Measurements from ENCODE around the gene SEZ6. TPM values are rescaled to one million over a fixed set of nuclear protein-coding genes. Genes with fewer than 3 reads are reported as not detected.

The SEZ6 gene
- total RNA-seq, 1 donor from 2014 or later: 0.72 TPM

DNA sequence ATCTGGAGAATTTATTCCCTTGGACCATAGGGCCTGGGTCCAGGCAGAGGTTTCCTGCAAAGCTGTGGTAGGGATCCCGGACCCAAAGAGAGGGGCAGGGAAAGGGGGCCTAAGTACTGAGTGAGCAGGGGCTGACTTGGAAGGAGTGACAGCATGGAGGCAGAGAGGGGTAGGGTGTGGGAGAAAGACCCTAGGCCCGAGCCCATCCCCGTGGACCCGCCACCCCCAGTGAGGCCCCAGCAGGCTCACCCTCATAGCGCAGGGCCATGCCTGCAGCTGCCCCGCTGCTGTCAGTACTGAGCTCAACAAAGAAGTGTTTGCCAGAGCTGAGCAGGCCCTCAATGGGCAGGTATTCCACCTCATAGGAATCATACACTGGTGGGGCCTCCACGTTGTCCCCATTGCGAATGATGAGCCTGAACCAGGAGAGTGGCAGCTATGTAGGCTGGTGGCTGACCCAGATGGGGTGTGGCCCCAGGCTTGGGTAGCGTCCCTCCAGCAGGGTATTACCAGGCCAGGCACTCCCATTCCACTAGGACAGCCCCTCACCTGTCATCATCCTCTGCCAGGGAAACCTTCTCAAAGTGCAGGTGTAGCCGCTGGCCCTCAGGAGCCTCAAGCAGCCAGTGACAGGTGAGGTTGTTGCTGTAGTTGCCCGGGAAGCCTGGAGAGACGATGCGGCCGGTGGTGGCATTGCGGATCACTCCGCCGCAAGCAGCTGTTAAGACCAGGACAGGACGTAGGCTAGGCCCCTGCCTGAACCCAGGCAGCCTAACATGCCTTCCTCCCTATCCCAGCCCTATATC lies 45.4 kb downstream of the SEZ6 start:
- Mint-ChIP-seq H3K27me3 (ENCODE audit: low read depth) (peaks cover 1% of the 10 kb centered on the region), H3K4me1 (no peaks in the 10 kb centered on the region), H3K9me3 (no peaks in the 10 kb centered on the region), H3K4me3 (no peak overlapping the region), H3K27ac (ENCODE audit: unreplicated experiment) (no peak overlapping the region), H3K36me3 (ENCODE audit: low read depth) (no peaks in the 10 kb centered on the region)
- TF ChIP-seq, protein P1, sequence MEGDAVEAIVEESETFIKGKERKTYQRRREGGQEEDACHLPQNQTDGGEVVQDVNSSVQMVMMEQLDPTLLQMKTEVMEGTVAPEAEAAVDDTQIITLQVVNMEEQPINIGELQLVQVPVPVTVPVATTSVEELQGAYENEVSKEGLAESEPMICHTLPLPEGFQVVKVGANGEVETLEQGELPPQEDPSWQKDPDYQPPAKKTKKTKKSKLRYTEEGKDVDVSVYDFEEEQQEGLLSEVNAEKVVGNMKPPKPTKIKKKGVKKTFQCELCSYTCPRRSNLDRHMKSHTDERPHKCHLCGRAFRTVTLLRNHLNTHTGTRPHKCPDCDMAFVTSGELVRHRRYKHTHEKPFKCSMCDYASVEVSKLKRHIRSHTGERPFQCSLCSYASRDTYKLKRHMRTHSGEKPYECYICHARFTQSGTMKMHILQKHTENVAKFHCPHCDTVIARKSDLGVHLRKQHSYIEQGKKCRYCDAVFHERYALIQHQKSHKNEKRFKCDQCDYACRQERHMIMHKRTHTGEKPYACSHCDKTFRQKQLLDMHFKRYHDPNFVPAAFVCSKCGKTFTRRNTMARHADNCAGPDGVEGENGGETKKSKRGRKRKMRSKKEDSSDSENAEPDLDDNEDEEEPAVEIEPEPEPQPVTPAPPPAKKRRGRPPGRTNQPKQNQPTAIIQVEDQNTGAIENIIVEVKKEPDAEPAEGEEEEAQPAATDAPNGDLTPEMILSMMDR (conservative IDR thresholded peaks at IDR 0.05): no peak
- DNase-seq (ENCODE audit: low read depth, low spot score): no peak

DNA sequence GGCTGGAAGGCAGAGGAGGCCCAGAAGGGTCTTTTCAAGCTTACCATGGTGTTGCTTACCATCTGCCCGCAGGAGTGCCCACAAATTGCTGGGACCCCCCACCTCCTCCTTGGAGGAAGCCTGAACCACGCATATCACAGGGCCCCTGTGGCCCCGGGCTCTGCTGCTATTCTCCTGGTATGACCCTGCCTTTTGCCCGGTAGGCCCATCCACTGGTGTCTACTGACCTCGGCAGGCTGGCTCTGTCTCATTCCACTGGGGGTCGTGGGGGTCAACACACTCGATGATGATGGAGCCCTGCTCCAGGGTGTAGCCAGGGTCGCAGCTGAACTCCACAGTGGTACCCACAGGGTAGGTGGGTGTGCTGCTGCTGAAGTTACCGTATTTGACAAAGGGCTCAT lies 46.4 kb downstream of the SEZ6 start:
- H3K27me3 Mint-ChIP-seq (ENCODE audit: low read depth): no peaks in the 10 kb centered on the region
- no peaks in the 10 kb centered on the region for H3K9me3 Mint-ChIP-seq
- DNase-seq (ENCODE audit: low read depth, low spot score): no peak

DNA sequence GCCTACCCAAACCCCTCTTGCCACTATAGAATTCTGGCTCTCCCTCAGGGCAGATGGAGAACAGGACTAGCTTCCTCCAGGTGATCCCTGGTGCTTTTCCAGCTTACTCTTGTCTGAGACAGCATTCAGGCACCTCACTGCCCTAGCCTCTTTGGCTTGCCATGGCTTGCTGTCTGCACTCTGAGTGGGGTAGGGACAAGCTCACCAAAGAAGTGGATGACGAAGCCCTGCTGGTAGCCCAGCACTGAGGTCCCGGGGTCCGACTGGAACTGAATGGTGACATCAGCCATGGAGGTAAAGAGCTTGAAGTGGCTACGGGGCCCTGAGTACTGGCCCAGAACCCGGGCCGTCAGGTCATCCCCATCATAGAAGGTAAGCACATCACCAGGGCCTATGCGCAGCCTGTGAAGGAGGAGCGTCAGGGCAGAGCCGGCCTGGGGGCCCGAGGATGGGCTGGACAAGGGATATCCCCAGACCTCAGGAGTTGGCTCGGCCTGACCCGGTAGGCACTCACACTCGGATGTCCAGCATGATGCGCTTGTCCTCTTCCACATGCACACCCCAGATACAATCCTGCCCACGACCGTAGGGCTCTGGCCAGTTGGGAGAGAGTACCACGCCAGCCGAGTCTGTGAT lies 46.9 kb downstream of the SEZ6 start:
- H3K4me3 Mint-ChIP-seq: no peak overlapping the region
- H3K27me3 Mint-ChIP-seq (ENCODE audit: low read depth): no peaks in the 10 kb centered on the region
- no peaks in the 10 kb centered on the region for H3K9me3 Mint-ChIP-seq
- H3K4me1 Mint-ChIP-seq: no peaks in the 10 kb centered on the region
- no peaks in the 10 kb centered on the region for H3K36me3 Mint-ChIP-seq (ENCODE audit: low read depth)
- no peak for DNase-seq (ENCODE audit: low read depth, low spot score)
- TF ChIP-seq, protein P1 (conservative IDR thresholded peaks at IDR 0.05): no peak
- no peak overlapping the region for H3K27ac Mint-ChIP-seq (ENCODE audit: unreplicated experiment)

More for the DNA sequence above, 46.4 kb downstream of the SEZ6 start:
- no peak overlapping the region for H3K4me3 Mint-ChIP-seq
- TF ChIP-seq, protein P1 (conservative IDR thresholded peaks at IDR 0.05): no peak
- no peak overlapping the region for H3K27ac Mint-ChIP-seq (ENCODE audit: unreplicated experiment)
- no peaks in the 10 kb centered on the region for H3K36me3 Mint-ChIP-seq (ENCODE audit: low read depth)
- H3K4me1 Mint-ChIP-seq: no peaks in the 10 kb centered on the region

DNA sequence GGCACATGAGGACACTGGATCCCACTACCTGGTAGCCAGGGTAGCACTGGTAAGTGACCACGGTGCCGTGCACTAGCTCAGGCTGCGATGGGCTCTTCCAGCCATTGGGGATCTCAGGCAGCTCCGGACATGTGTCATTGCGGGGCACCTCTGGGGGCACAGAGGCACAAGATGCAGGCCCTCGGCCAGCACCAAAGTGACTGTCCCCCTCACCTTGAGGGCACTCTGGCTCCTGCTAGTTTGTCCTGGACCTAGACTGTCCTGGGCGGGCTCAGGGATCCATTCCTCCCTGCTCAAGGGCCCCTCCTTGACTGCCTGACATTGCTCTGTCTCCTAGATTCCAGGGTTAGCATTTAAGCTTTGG lies 47.9 kb downstream of the SEZ6 start:
- Mint-ChIP-seq H3K27me3 (ENCODE audit: low read depth) (no peaks in the 10 kb centered on the region), H3K27ac (ENCODE audit: unreplicated experiment) (no peak overlapping the region), H3K9me3 (no peaks in the 10 kb centered on the region), H3K4me3 (no peak overlapping the region), H3K4me1 (no peaks in the 10 kb centered on the region), H3K36me3 (ENCODE audit: low read depth) (no peaks in the 10 kb centered on the region)
- DNase-seq (ENCODE audit: low read depth, low spot score): no peak
- TF ChIP-seq, protein P1 (conservative IDR thresholded peaks at IDR 0.05): no peak

DNA sequence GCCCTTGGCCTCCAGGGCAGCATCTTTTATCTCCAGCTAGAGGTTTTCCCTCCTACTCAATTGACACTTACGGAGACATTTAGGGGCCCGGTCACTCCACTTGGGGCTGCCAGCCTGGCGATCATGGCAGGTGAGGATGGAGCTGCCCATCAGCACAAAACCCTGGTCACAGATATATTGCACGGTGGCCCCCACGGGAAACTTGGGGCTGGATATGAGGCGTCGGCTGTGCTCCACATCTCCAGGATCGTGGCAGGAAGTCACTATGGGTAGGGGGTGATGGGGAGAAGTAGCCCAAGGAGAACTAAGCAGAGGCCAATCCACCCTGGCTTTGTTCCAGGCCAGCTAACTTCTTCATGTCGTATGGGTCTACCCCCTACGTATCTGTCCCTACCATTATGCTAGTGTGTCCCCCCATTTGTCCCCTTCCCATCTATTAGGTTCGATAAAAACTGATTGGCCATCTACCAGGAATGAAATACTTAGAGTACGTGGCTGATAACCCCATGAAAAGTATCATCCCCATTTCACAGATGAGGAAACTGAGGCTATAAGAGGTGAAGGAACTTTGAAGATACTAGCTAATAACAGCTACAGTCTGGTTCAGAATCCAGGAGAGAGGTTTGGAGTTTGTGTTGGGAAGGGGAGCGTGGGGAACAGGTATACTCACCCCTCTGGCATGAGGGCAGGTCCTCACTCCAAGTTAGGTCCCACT lies 48.4 kb downstream of the SEZ6 start:
- DNase-seq (ENCODE audit: low read depth, low spot score): no peak
- no peaks in the 10 kb centered on the region for H3K4me1 Mint-ChIP-seq
- no peaks in the 10 kb centered on the region for H3K9me3 Mint-ChIP-seq
- H3K27ac Mint-ChIP-seq (ENCODE audit: unreplicated experiment): no peak overlapping the region
- H3K4me3 Mint-ChIP-seq: no peak overlapping the region
- TF ChIP-seq, protein P1 (conservative IDR thresholded peaks at IDR 0.05): no peak
- H3K36me3 Mint-ChIP-seq (ENCODE audit: low read depth): no peaks in the 10 kb centered on the region
- no peaks in the 10 kb centered on the region for H3K27me3 Mint-ChIP-seq (ENCODE audit: low read depth)

Data from neural crest cell (in vitro differentiated cells).